ENCODE data around the gene CLDN2.

The CLDN2 gene

DNA sequence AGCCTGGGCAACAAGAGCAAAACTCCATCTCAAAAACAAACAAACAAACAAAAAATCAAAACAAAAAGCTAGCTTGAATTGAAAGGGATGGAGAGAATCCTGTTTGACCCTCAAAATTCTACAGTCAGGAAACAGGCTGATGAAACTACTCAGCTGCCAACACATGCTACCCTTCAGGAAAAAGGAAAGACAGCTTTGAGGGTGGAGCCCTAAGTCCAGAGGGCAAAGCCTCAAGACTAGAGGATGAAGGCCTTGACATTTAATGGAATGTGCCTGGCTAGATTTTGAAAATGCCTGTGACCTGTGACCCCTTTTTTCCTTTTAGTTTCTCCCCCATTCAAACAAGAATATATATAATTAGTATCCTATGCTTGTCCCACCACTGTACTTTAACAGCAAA, 52.7 kb downstream of the CLDN2 start:
- TF ChIP-seq, protein P1, sequence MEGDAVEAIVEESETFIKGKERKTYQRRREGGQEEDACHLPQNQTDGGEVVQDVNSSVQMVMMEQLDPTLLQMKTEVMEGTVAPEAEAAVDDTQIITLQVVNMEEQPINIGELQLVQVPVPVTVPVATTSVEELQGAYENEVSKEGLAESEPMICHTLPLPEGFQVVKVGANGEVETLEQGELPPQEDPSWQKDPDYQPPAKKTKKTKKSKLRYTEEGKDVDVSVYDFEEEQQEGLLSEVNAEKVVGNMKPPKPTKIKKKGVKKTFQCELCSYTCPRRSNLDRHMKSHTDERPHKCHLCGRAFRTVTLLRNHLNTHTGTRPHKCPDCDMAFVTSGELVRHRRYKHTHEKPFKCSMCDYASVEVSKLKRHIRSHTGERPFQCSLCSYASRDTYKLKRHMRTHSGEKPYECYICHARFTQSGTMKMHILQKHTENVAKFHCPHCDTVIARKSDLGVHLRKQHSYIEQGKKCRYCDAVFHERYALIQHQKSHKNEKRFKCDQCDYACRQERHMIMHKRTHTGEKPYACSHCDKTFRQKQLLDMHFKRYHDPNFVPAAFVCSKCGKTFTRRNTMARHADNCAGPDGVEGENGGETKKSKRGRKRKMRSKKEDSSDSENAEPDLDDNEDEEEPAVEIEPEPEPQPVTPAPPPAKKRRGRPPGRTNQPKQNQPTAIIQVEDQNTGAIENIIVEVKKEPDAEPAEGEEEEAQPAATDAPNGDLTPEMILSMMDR (IDR thresholded peaks at IDR 0.05): no peak
- DNase-seq (ENCODE audit: low spot score): no peak
- Histone ChIP-seq H3K4me3 (no peak overlapping the region), H3K27ac (no peak overlapping the region)

DNA sequence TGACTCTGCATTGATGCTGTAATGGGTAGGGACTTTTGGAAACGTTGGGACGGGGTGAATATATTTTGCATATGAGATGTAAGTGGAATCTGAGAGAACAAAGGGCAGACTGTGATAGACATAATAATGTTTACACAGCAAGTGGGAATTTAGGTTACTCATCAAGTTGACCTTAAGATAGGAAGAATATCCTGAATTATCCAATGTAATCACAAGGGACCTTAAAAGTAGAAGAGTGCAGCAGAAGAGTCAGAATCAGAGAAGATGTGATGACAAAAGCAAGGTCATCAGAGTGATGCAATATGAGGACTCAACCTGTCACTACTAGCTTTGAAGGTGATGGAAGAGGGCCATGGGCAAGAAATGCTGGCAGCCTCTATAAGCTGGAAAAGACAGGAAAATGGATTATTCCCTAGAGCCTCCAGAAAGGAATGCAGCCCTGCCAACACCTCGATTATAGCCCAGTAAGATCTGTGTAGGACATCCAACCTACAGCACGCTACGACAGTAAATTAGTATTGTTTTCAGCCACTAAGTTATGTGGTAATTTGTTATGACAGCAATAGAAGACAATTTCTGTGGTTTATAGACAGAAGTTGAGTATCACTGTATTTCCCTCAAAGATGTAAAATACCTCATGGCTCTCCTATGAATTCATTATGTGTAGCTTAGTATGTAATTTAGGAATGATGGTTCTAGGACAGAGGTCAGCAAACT, 53.4 kb downstream of the CLDN2 start:
- no peak overlapping the region for H3K27ac ChIP-seq
- H3K4me3 ChIP-seq: no peak overlapping the region
- TF ChIP-seq, protein P1 (IDR thresholded peaks at IDR 0.05): no peak
- no peak for DNase-seq (ENCODE audit: low spot score)

DNA sequence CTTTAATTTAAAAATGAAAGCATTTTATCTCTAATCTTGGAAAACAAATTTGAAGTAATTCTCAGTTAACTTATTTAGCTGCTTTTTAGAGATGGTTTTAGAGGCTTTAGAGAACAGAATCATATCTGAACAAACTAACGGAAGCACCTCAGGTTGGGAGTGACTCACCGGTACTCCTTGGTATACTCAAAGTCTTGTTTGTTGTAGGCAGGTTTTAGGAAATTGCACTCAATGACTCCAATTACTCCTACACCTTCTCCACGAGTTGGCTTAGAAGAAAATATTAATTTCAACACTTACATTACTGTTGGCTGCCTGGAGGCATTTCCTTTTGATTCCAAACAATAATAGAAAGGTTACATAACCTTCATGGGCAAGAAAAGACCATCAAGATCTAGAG, 56.2 kb downstream of the CLDN2 start:
- Histone ChIP-seq H3K27ac (no peak overlapping the region), H3K4me3 (no peak overlapping the region)
- TF ChIP-seq, protein P1 (IDR thresholded peaks at IDR 0.05): no peak
- DNase-seq (ENCODE audit: low spot score): no peak
